HG03103 (cell line): ENCODE results near the gene WNT3A.

Experiments used
- ATAC-seq: cut with Tn5 transposase; IDR thresholded peaks from one replicate; pipeline ENCODE4 v1.9.1; 2021; ENCODE audit warnings: low read depth; ENCODE audit not compliant: unreplicated experiment

The WNT3A gene

DNA sequence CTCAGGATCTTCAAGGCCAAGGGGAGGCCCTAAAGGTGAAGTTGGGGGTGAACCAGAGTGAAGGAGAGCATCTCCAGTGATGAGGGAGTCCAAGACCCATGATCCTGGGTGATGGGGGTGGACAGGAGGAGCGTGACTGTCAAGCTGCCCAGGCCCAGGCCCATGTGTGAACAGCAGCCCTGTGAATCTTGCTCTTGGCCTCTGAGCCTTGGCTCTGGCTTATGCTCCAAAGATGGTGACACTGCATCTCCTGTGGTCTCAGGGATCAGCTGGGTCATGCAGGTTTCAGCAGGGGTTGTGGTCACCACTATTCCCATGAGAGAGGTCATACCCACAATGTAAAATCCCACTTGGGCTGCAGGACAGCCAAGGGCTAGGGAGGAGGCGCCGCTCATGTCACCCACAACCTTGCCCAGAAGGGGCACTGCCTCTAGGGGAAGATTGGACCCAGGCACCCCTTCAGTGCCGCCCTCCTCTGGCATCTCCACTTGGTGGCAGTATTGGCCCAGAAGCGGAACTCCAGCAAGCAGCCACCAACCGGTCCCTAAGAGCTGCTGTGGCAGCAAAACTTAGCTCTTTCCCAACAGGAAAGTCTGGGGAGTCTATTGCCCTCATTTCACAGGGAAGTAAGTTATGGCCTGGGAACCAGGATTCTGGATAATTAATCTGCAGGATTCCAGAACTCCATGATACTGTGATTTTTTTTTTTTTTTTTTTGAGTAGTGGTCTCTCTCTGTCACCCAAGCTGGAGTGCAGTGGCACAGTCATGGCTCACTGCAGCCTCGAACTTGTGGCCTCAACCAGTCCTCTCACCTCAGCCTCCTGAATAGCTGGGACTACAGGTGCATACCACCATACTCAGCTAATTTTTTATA lies 7.5 kb upstream of the WNT3A start:
- peak; percentile 80 for ATAC-seq

DNA sequence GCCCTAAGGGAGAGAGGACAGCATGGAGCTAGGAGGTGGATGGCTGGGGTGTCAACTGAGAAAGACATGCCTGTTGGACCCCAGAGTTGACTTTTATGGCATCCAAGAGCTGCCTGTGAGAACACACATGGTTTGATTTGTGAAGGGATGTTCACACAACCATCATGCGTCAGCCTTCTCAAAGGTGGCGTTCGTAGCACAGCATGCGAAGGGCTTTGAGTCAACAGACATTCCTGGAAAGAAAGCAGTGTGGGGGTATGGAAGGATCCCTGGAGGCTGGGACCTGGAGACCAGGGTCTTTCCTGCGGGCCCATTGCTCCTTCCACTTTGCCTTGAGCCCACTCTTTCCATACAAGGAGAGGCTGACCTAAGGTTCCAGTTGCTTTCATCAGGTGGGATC lies 6.4 kb upstream of the WNT3A start:
- no peak for ATAC-seq

DNA sequence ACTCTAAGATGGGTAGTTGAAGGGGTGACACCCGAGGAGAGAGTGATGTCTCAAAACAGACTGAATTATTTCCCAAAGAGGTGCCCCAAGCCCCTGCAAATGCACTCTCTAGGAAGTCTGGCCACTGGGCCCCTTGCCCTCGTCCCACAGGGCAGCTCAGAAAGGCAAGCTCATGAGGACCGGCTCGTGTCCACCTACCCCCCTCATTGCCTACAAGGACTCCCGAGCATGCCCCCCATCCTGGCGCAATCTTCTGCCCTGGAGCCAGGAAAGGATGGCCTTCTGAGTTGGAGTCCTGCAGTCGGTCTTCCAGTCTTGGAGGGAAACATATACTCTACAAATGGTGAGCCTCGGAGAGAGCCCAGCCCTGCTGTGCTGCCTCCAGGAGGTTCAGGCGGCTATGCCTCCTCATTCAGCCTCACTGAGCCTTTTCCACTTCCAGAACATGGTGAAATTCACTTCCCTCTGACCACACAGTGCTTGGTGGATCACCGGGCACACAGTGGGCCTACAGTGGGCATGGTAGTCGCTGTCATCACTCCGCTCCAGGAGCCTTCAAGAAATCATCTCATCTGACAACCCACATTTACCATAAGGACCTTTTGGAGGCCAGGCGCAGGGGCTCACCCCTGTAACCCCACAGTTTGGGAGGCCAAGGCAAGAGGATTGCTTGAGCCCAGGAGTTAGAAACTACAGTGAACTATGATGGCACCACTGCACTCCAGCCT lies 5.8 kb upstream of the WNT3A start:
- ATAC-seq: no peak

- ATAC-seq: no peak
These were observed 4.9 kb upstream of the WNT3A start for GRCh38 chr1:228001738-228002535.

DNA sequence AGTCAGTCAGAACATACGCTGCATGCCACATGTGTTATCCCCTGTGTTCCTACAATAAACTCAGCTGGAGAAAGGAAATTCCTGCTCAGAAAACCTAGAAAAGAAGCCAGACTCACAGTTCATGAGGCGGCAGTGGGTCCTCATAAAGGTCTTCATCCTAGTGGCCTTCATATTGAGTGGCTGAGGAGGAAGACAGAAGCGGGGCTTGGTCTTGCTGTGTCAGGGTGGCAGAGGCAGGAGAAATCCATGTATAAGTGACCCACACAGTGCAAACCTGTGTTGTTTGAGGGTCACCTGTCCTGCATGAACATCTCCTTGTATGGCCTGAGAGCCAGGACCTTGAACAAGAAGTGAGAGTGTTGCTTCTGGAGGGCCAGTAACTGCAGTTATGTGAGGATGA lies 4.0 kb upstream of the WNT3A start:
- no peak for ATAC-seq

GRCh38 chr1:228003461-228004330 lies 3.1 kb upstream of the WNT3A start:
- ATAC-seq: no peak

DNA sequence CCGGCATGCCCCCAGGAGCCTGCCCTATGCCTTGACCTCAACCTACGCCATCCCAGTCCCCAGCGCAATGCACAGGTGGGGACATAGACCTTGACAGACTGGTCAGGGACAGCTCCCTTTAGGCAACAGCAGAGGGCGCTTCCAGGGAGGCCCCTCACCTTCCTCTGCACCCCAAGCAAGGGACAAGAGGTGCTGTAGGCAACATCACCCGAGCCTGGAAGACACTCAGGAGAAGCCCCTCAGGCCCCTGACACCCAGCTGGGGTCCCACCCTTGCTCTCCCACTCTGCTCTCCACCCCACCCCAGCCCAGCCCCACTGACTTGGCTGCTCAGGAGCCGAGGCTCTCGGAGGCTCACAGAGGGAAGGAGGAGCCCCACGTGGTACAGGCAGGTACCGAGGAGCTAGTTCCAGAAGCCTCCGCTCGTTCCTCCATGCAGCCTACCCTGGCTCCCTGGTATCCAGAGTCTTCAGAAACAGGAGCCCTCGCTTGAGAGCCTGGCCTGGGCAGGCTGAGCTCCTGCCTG lies 2.4 kb upstream of the WNT3A start:
- ATAC-seq: peak; percentile 41

DNA sequence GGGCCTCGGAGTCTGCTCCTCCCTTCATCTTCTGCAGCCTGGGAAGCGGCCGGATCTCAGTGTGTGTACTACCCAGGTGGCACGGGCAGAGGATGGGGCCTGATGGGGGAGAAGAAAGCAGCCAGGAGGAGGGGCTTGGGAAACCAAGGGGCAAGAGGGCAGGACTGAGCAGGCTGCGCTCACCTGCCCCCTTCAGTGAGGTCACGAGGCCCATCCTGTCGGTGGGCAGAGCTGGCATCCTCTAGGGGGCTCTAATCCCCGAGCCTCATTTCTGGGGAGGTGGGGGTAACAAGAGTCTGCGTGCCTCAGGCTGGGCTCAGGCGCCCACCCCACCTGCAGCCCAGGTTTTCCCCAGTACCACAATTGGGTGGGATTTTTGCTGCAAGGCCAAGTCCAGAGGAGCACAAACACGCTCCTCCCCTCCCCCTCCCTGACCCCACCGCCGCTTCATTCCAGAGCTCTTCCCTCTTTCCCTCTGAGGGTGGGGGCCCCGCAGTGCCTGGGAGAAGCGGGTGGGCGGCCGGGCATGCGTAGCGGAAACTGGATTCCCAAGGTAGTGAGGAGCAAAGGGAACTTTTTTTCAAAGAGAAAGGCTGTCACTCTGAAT lies 1.8 kb upstream of the WNT3A start:
- ATAC-seq: no peak

- no peak for ATAC-seq
These were observed 1.2 kb upstream of the WNT3A start for GRCh38 chr1:228005511-228006033.

- ATAC-seq: no peak
These were observed 588 bp upstream of the WNT3A start for GRCh38 chr1:228006034-228006785.

DNA sequence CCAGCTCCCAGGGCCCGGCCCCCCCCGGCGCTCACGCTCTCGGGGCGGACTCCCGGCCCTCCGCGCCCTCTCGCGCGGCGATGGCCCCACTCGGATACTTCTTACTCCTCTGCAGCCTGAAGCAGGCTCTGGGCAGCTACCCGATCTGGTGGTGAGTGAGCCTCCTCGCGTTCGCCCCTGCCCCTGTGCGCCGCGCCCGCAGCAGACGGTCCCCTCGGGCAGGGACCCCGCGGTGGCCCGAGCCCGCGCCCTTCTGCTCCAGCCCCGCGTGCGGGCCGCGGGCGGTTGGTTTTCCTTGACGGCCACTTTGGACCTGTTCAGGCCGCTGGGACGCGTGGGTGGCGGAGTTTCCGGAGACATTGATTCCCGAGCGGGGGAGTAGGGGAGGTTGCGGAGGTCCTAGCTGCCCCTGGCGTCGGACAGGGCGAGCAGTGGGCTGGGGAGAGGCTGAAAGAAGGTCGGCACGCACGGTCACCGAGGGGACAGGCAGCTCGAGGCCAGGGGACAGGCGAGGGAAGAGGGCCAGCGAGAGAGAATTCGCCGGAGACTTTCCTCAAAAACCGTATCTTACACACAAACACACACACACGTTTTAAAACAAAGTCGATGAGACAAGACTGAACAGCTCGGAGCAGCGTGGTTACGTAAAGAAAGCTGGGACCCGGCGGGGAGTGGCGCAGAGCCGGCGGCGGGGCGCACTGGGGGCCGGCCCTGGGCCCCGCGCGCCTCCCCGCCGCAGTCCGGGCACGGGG lies 427 bp downstream of the WNT3A start:
- no peak for ATAC-seq

- ATAC-seq: no peak
These were observed 1.1 kb downstream of the WNT3A start for GRCh38 chr1:228007801-228008341.

DNA sequence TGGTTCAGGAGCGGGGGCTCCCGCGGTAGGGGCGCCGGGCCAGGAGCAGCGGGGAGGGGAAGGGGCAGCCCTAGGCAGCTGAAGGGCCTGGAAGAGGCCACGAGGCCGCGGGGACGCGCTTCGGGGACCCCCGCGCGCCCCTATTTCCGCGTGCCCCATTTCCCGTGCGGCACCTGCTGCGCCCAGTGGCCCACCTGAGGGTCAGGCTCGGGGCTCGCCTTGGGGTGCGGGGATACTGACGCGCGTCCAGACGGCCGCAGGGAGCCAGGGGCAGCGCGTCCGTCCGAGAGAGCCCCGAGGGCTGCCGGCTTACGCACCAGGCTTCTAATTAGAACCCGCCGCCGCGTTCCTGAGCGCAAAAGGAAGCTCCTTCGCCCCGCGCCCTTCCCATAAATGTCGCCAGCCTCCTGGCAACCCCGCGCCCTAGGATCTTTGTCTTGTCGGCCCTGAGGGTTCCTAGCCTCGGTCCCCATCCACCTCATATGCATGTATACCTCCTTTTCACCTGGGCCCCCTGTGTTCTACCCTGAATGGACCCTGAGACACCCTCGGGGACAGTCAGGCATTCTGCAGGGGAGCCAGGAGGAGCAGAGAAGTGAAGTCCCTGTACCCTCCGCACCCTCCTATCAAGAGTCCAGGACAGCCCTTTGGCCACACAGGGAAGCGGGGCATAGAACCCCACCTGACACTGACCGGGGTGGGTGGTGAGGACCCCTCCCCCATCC lies 1.8 kb downstream of the WNT3A start:
- ATAC-seq: no peak

DNA sequence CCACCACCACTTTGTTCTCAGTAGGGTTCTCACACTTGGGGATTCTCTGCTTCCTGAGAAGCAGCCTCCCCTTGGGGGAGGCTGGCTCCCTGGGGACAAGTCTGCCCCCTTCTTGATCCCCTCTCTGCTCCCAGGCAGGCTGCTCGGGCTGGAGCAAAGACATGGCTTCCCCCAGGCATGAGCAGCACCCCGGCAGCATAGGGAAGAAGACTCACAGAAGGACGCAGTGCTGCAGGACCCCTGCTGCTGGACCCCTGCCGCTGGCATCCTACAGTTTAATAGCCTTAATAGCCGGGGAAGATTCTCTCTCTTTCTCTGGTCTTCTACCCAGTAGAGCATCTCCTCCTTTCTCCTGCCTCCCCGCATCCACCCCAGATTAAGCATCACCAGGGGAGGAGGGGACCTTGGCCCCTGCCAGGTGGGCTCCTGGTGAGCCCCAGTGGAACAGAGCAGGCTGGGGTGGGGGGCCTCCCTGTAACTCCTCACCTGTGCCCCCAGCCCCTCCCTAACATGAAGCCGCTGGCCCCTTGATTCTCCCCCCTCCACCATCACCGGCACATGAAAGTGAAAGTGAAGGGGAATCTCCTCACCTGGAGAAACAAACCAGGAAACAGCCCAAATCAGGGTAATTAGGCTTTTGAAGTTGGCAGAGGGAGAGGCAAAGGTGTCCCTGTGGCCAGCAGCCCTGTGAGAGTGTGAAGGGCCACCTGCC lies 2.5 kb downstream of the WNT3A start:
- no peak for ATAC-seq

DNA sequence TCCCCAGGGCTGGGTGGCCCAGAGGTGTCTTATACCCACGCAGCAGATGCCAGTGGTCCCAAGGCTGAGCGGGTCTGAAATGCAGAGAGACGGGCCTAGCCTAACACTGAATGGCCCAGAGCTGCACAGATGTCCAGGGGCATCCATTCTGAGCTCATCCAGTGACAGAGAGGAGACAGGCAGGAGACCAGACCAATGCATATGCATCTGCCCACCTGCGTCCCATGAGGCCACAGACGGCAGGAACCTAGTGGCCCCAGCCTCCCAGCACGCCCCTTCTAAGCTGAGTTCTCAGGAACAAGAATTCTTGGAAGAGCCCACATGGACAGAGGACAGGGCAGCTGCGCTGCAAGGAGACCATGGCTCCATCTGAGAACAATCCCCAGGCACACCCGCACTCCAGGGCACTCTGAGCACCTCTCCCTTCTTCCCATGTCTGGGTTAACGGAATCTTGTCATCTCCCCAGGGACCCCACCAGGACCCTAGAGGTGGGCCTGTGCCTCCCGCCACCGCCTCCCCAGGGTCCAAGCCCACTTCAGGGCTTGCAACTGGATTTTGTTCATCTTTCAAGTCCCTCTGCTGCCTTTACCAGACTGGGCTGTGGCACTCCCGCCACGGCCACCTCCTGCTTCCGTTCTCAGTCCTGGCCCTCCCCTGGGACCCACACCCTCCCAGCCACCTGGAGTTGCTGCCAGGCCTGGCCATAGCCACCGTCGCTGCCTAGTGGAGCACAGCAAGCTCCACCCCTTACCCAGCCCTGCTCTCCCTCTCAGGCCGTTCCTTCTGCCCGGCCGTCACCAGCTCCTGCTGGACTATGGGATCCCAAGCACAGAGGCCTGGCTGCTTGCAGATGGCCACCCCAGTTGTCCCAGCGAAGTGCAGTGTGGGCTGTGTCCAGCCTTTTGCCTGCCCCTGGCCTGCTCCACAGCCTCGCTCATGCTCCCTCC lies 3.3 kb downstream of the WNT3A start:
- no peak for ATAC-seq
